Mucosa of rectum (tissue), 2 donors: ENCODE results near the gene RNF212.

Source experiments
- H3K27ac ChIP-seq, 2 donors: one replicate each; pipeline ENCODE4 v1.7.0; 2013; ENCODE audit warnings: inconsistent platforms in 2 of 2, low read depth in 2 of 2, low read length in 2 of 2
- H3K27me3 ChIP-seq, 2 donors: one replicate each; pipeline ENCODE4 v1.7.0; 2013; ENCODE audit warnings: low read length in 2 of 2; ENCODE audit not compliant: control insufficient read depth in 2 of 2, insufficient read depth in 2 of 2
- H3K36me3 ChIP-seq, 2 donors: one replicate each; pipeline ENCODE4 v1.7.0; 2013; ENCODE audit warnings: low read length in 2 of 2; ENCODE audit not compliant: control insufficient read depth in 2 of 2, insufficient read depth in 2 of 2
- H3K4me1 ChIP-seq, 2 donors: one replicate each; pipeline ENCODE4 v1.7.0; 2013; ENCODE audit warnings: low read length in 2 of 2, mild to moderate bottlenecking in 1 of 2; ENCODE audit not compliant: control insufficient read depth in 2 of 2, insufficient read depth in 2 of 2
- H3K4me3 ChIP-seq, 2 donors: one replicate each; pipeline ENCODE4 v1.7.0; 2013; ENCODE audit warnings: low read length in 2 of 2
- H3K9ac ChIP-seq, 2 donors: one replicate each; pipeline ENCODE4 v1.7.0; 2013; ENCODE audit warnings: low read length in 2 of 2, low read depth in 1 of 2, mild to moderate bottlenecking in 1 of 2
- H3K9me3 ChIP-seq, 2 donors: one replicate each; pipeline ENCODE4 v1.7.0; 2013; ENCODE audit warnings: low read length in 2 of 2; ENCODE audit not compliant: control insufficient read depth in 2 of 2
- donor health status: healthy.
- donor health status: Normal muscosa, but diverticular disease.

The RNF212 gene

GRCh38 chr4:1038948-1039492 lies 74.3 kb downstream of the RNF212 start:
- Histone ChIP-seq H3K27me3 (peaks cover 0 to 8% of the 10 kb centered on the region in 2 donors), H3K9me3 (no peaks in the 10 kb centered on the region), H3K36me3 (no peaks in the 10 kb centered on the region), H3K27ac (no peak overlapping the region), H3K9ac (no peak overlapping the region), H3K4me1 (peaks cover 10 to 14% of the 10 kb centered on the region in 2 donors), H3K4me3 (no peak overlapping the region)

- no peaks in the 10 kb centered on the region for H3K36me3 ChIP-seq
- no peak overlapping the region for H3K27ac ChIP-seq
- peaks cover 0 to 8% of the 10 kb centered on the region in 2 donors for H3K27me3 ChIP-seq
- H3K9me3 ChIP-seq: no peaks in the 10 kb centered on the region
- H3K4me1 ChIP-seq: peaks cover 7 to 18% of the 10 kb centered on the region in 2 donors
- no peak overlapping the region for H3K9ac ChIP-seq
- H3K4me3 ChIP-seq: no peak overlapping the region
Measured at GRCh38 chr4:1036976-1037810, 76.2 kb downstream of the RNF212 start.

- H3K4me1 ChIP-seq: peaks cover 5 to 11% of the 10 kb centered on the region in 2 donors
Measured at GRCh38 chr4:1036095-1036494, 77.3 kb downstream of the RNF212 start.

GRCh38 chr4:1035510-1035909 lies 77.9 kb downstream of the RNF212 start:
- Histone ChIP-seq H3K27ac (no peak overlapping the region), H3K4me3 (no peak overlapping the region)

More at GRCh38 chr4:1036095-1036494, 77.3 kb downstream of the RNF212 start:
- no peak overlapping the region for H3K27ac ChIP-seq
- H3K36me3 ChIP-seq: no peaks in the 10 kb centered on the region
- H3K9ac ChIP-seq: no peak overlapping the region
- H3K4me3 ChIP-seq: no peak overlapping the region
- no peaks in the 10 kb centered on the region for H3K9me3 ChIP-seq
- H3K27me3 ChIP-seq: peaks cover 4 to 8% of the 10 kb centered on the region in 2 donors

GRCh38 chr4:1033840-1034551 lies 79.4 kb downstream of the RNF212 start:
- H3K9ac ChIP-seq: no peak overlapping the region
- H3K9me3 ChIP-seq: no peaks in the 10 kb centered on the region
- H3K27ac ChIP-seq: no peak overlapping the region
- H3K4me1 ChIP-seq: peaks cover 0 to 5% of the 10 kb centered on the region in 2 donors
- peaks cover 6 to 12% of the 10 kb centered on the region in 2 donors for H3K27me3 ChIP-seq
- H3K36me3 ChIP-seq: no peaks in the 10 kb centered on the region
- no peak overlapping the region for H3K4me3 ChIP-seq

More at GRCh38 chr4:1035510-1035909, 77.9 kb downstream of the RNF212 start:
- Histone ChIP-seq H3K9ac (no peak overlapping the region), H3K9me3 (no peaks in the 10 kb centered on the region), H3K36me3 (no peaks in the 10 kb centered on the region), H3K27me3 (peaks cover 4 to 8% of the 10 kb centered on the region in 2 donors), H3K4me1 (peaks cover 5 to 10% of the 10 kb centered on the region in 2 donors)

GRCh38 chr4:1032861-1033260 lies 80.5 kb downstream of the RNF212 start:
- no peak overlapping the region for H3K27ac ChIP-seq
- H3K9ac ChIP-seq: no peak overlapping the region
- no peaks in the 10 kb centered on the region for H3K9me3 ChIP-seq
- H3K36me3 ChIP-seq: no peaks in the 10 kb centered on the region
- H3K4me3 ChIP-seq: no peak overlapping the region
- peaks cover 9 to 19% of the 10 kb centered on the region in 2 donors for H3K27me3 ChIP-seq
- peaks cover 0 to 5% of the 10 kb centered on the region in 2 donors for H3K4me1 ChIP-seq

- no peaks in the 10 kb centered on the region for H3K36me3 ChIP-seq
- no peak overlapping the region for H3K9ac ChIP-seq
- no peaks in the 10 kb centered on the region for H3K9me3 ChIP-seq
- peaks cover 0 to 5% of the 10 kb centered on the region in 2 donors for H3K4me1 ChIP-seq
- H3K27me3 ChIP-seq: peaks cover 9 to 19% of the 10 kb centered on the region in 2 donors
- no peak overlapping the region for H3K4me3 ChIP-seq
- no peak overlapping the region for H3K27ac ChIP-seq
Measured at GRCh38 chr4:1031956-1032795, 81.2 kb downstream of the RNF212 start.

- Histone ChIP-seq H3K27ac (no peak overlapping the region), H3K9me3 (no peaks in the 10 kb centered on the region), H3K9ac (no peak overlapping the region), H3K4me3 (no peak overlapping the region), H3K36me3 (no peaks in the 10 kb centered on the region), H3K27me3 (peaks cover 9 to 19% of the 10 kb centered on the region in 2 donors), H3K4me1 (peaks cover 0 to 5% of the 10 kb centered on the region in 2 donors)
Measured at GRCh38 chr4:1031346-1031745, 82.0 kb downstream of the RNF212 start.

- Histone ChIP-seq H3K9ac (no peak overlapping the region), H3K36me3 (peaks cover 4 to 5% of the 10 kb centered on the region in 2 donors), H3K27me3 (peaks cover 12 to 19% of the 10 kb centered on the region in 2 donors), H3K4me3 (no peak overlapping the region), H3K9me3 (no peaks in the 10 kb centered on the region), H3K27ac (no peak overlapping the region), H3K4me1 (peaks cover 3 to 10% of the 10 kb centered on the region in 2 donors)
Measured at GRCh38 chr4:1030559-1030958, 82.8 kb downstream of the RNF212 start.
